Ovary (tissue), 9 donors: ENCODE measurements around the gene ENTPD2. TPM values are rescaled to one million over a fixed set of nuclear protein-coding genes. Genes with fewer than 3 reads are reported as not detected.

Experiments used
- DNase-seq, 5 donors: peaks; one replicate each; pipeline ENCODE4 v3.0.0-alpha.2; 2019 to 2020
- H3K27ac ChIP-seq, 2 donors: fragments of 200-600 bp; one replicate each; pipeline versions ENCODE4 v1.5.1 to v1.8.0; 2019 to 2022
- H3K27me3 ChIP-seq: fragments of 200-600 bp; one replicate; pipeline ENCODE4 v1.8.0; 2022
- H3K36me3 ChIP-seq: fragments of 200-600 bp; sonication (generic); one replicate; pipeline ENCODE4 v1.5.1; 2019
- H3K4me1 ChIP-seq: one replicate; pipeline ENCODE4 v1.8.1; 2013; ENCODE audit warnings: mild to moderate bottlenecking, moderate library complexity; ENCODE audit not compliant: insufficient read depth
- H3K4me3 ChIP-seq: fragments of 200-600 bp; sonication (generic); one replicate; pipeline ENCODE4 v1.5.1; 2017
- H3K9me3 ChIP-seq, 2 donors: fragments of 200-600 bp in 1 of 2; sonication (generic) in 1 of 2; one replicate each; pipeline versions ENCODE4 v1.5.1 to v1.8.1; 2013 to 2019; ENCODE audit warnings: mild to moderate bottlenecking in 1 of 2, moderate library complexity in 1 of 2
- CTCF ChIP-seq, 3 donors: fragments of 450-650 bp in 2 of 3; fragments of 200-600 bp in 1 of 3; IDR thresholded peaks; one replicate each; pipeline versions ENCODE4 v1.5.1 to v1.8.0; 2016 to 2022; ENCODE audit warnings: antibody characterized with exemption in 3 of 3, mild to moderate bottlenecking in 1 of 3
- EP300 ChIP-seq: sonication (generic); formaldehyde crosslinking; IDR thresholded peaks from one replicate; pipeline ENCODE4 v1.6.1; 2017; ENCODE audit warnings: antibody characterized with exemption
- POLR2A ChIP-seq: fragments of 450-650 bp; IDR thresholded peaks from one replicate; pipeline ENCODE4 v1.6.1; 2017; ENCODE audit warnings: antibody characterized with exemption, mild to moderate bottlenecking, moderate library complexity
- WGBS, 3 donors: extraction: QIAGEN DNeasy Blood & Tissue Kit in 1 of 3; methylation state at CpG; one replicate each; pipeline versions ENCODE4 v1.1.5 to v1.1.7; 2013 to 2017; 5-methylcytosine and 5-hydroxymethylcytosine counted together
- intact Hi-C, 4 donors: fragments of 100-400 bp; cut with DNase I; formaldehyde crosslinking; loops; one replicate each; pipeline versions ENCODE4 v1.11.0 to v1.15.1; 2022 to 2023
- polyA plus RNA-seq, 2 donors: library from polyadenylated mRNA; stranded (reverse); fragments of 200-250 nt in 1 of 2; fragments of 350-450 nt in 1 of 2; fragmentation: Illumina TruSeq in 1 of 2; extraction: RNeasy Lipid Tissue Mini Kit (QIAGEN cat#74804) in 1 of 2; gene quantifications; one replicate each; pipeline ENCODE4 v1.2.3, GENCODE V29; 2013 to 2014
- total RNA-seq, 7 donors: library from RNA; depleted of rRNA in 2 of 7; stranded (reverse); fragments of >200 nt in 2 of 7; fragmentation: NEBNext Ultra II Directional in 3 of 7; extraction: Animal tissue kit (Norgen Biotek cat#: 25700) in 3 of 7; gene quantifications; one replicate each; pipeline versions ENCODE4 v1.1.0 to v1.2.4, GENCODE V29; 2016 to 2023
- donor health status: DM: no; HTN: no; CAD: no; lungs with moderate emphysema.
- donor health status: DM: no; HTN: no; CAD: no.
- donor health status: Bipolar disorder and iron deficiency.
- donor health status: DM: yes; HTN: yes; CAD: no.
- donor health status: DM: no; HTN: no; CAD: no.
- donor health status: DM: yes; HTN: yes; CAD: no.

ENTPD2 gene
- total and polyA plus RNA-seq, 9 donors = 0.12 to 5.1 (median 0.87) TPM

- intact Hi-C loops = no loop called here
- H3K27ac ChIP-seq = no peak overlapping the region
- DNase-seq = no peak
These were observed 22.8 kb upstream of the ENTPD2 start for GRCh38 chr9:137076636-137077009.

GRCh38 chr9:137075275-137075775, 21.5 kb upstream of the ENTPD2 start:
- intact Hi-C loops = no loop called here
- Histone ChIP-seq H3K4me1 (peaks cover 5% of the 10 kb centered on the region), H3K9me3 (no peaks in the 10 kb centered on the region), H3K27ac (no peak overlapping the region), H3K4me3 (no peak overlapping the region), H3K36me3 (no peaks in the 10 kb centered on the region), H3K27me3 (no peaks in the 10 kb centered on the region)
- 58 to 76% (median 69%) methylated on average over 12 of the region's 12 CpGs for WGBS, 3 donors
- no peak for DNase-seq
- TF ChIP-seq CTCF (IDR thresholded peaks at IDR 0.05) = no peak
- TF ChIP-seq POLR2A = no peak
- no peak for TF ChIP-seq EP300

More at GRCh38 chr9:137076636-137077009, 22.8 kb upstream of the ENTPD2 start:
- no peaks in the 10 kb centered on the region for H3K36me3 ChIP-seq
- H3K27me3 ChIP-seq = no peaks in the 10 kb centered on the region
- H3K9me3 ChIP-seq = no peaks in the 10 kb centered on the region
- no peak overlapping the region for H3K4me3 ChIP-seq
- TF ChIP-seq EP300 (no peak), POLR2A (no peak), CTCF (IDR thresholded peaks at IDR 0.05) (no peak)
- H3K4me1 ChIP-seq = peaks cover 5% of the 10 kb centered on the region
- 61 to 67% (median 67%) methylated on average over 15 of the region's 15 CpGs for WGBS, 3 donors

- intact Hi-C loops = no loop called here
- no peak overlapping the region for H3K4me3 ChIP-seq
- TF ChIP-seq EP300 = no peak
- TF ChIP-seq POLR2A = no peak
- TF ChIP-seq CTCF (IDR thresholded peaks at IDR 0.05) = no peak
- H3K9me3 ChIP-seq = no peaks in the 10 kb centered on the region
- no peaks in the 10 kb centered on the region for H3K36me3 ChIP-seq
- no peaks in the 10 kb centered on the region for H3K27me3 ChIP-seq
- H3K27ac ChIP-seq = no peak overlapping the region
- peaks cover 5% of the 10 kb centered on the region for H3K4me1 ChIP-seq
- DNase-seq = no peak
- 75 to 83% (median 79%) methylated on average over 12 of the region's 12 CpGs for WGBS, 3 donors
These were observed 20.9 kb upstream of the ENTPD2 start for GRCh38 chr9:137074657-137075274.

- H3K27ac ChIP-seq = no peak overlapping the region
- no peak overlapping the region for H3K4me3 ChIP-seq
- TF ChIP-seq CTCF (IDR thresholded peaks at IDR 0.05) (no peak), POLR2A (no peak), EP300 (no peak)
- H3K27me3 ChIP-seq = no peaks in the 10 kb centered on the region
- DNase-seq = no peak
- H3K9me3 ChIP-seq = no peaks in the 10 kb centered on the region
- intact Hi-C loops = no loop called here
- no peaks in the 10 kb centered on the region for H3K36me3 ChIP-seq
- WGBS, 3 donors = 79 to 92% (median 80%) methylated on average over 8 of the region's 8 CpGs
- H3K4me1 ChIP-seq = peaks cover 5% of the 10 kb centered on the region
These were observed 20.1 kb upstream of the ENTPD2 start for GRCh38 chr9:137073992-137074399.
